ENCODE data around the gene NCKIPSD.

The NCKIPSD gene

DNA sequence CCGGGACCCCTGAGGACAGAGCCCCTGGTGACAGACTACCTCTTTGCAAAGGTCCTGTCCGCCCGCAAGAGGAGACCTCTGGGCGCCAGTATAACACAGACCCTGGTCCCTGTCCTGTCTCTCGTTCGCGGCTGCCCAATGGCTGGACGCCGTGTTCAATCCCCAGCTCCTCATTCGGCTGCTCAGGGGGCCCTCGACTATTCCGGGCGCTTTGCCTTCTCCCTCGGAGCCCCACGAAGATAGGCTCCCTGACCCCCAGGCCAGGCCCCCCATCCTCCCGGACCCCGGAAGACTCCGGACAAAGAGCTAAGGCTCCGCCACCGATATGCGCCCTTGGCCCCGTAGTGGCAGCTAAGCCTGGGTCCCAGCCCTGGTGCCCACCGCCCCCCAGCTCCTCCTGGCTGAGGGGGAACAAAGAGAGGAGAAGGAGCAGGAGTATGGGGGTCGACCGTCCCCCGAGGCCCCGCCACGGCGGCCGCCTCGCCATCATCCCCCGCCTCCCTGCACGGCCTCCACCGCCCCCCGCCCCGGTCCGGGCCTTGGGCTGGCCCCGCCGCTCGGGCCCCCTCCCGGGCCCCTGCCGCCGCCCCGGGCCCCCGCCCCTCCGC lies 23.5 kb downstream of the NCKIPSD start:
- no peaks in the 10 kb centered on the region for H3K27me3 ChIP-seq (ENCODE audit: insufficient read depth, low read length, poor library complexity)
- H3K9me3 ChIP-seq (ENCODE audit: insufficient read depth, low read length, severe bottlenecking), result no peaks in the 10 kb centered on the region
- DNase-seq, result no peak
- no peak overlapping the region for H3K9ac ChIP-seq (ENCODE audit: low read depth, low read length)
- H3K27ac ChIP-seq (ENCODE audit: low read length), result no peak overlapping the region
- no peak overlapping the region for H3K4me3 ChIP-seq (ENCODE audit: low read depth in 1 of 2, low read length in 2 of 2)
- H3K79me2 ChIP-seq (ENCODE audit: insufficient read depth, low read length), result no peaks in the 10 kb centered on the region
- ATAC-seq (ENCODE audit: insufficient read depth, low read depth), result no peak
- H4K20me1 ChIP-seq (ENCODE audit: insufficient read depth, low read length), result no peaks in the 10 kb centered on the region
- peaks cover 5% of the 10 kb centered on the region; the same call in 1 of the 2 replicates for H3K36me3 ChIP-seq (ENCODE audit: insufficient read depth, low read length)
- TF ChIP-seq, protein P1, sequence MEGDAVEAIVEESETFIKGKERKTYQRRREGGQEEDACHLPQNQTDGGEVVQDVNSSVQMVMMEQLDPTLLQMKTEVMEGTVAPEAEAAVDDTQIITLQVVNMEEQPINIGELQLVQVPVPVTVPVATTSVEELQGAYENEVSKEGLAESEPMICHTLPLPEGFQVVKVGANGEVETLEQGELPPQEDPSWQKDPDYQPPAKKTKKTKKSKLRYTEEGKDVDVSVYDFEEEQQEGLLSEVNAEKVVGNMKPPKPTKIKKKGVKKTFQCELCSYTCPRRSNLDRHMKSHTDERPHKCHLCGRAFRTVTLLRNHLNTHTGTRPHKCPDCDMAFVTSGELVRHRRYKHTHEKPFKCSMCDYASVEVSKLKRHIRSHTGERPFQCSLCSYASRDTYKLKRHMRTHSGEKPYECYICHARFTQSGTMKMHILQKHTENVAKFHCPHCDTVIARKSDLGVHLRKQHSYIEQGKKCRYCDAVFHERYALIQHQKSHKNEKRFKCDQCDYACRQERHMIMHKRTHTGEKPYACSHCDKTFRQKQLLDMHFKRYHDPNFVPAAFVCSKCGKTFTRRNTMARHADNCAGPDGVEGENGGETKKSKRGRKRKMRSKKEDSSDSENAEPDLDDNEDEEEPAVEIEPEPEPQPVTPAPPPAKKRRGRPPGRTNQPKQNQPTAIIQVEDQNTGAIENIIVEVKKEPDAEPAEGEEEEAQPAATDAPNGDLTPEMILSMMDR (IDR thresholded peaks at IDR 0.05; ENCODE audit: borderline replicate concordance, extremely low read depth, low read length, poor library complexity, severe bottlenecking), result no peak
- TF ChIP-seq EZH2 (IDR thresholded peaks at IDR 0.05; ENCODE audit: borderline replicate concordance, low read depth, low read length, severe bottlenecking), result no peak
- no peak overlapping the region for H2AFZ ChIP-seq (ENCODE audit: low read depth, low read length)
- no peaks in the 10 kb centered on the region for H3K4me1 ChIP-seq (ENCODE audit: insufficient read depth, low read length)
- H3K4me2 ChIP-seq (ENCODE audit: insufficient read depth, low read length), result no peak overlapping the region

DNA sequence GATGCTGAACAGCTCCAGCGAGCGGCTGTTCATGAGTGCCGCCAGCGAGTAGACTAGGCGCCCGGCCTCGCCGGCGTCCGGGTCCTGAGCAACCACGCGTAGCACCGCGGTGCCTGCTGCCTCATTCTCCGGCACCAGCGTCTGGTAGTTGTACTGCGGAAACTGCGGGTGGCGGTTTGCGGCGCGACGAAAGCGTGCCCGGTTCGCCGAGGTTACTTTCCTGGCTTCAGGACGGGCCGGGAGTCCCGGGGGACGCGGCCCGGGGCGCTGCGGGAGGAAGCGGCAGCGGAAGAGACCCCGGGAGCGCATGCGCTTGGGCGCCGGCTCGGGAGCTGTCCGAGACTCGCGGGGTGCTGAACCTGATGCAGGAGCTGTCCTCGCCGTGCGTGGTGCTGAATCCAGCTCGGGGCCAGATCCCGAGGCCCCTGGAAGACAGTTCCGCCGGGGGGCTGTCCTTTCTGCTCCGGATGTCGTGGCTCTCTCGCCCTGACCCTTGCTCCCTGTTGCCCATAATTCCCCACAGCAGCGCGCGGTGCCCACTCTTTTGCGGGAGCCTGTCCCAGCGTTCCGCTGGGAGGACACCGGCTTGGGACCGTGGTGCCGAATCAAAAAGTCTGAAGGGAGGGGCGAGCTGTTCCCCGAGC lies 24.1 kb downstream of the NCKIPSD start:
- no peaks in the 10 kb centered on the region for H3K79me2 ChIP-seq (ENCODE audit: insufficient read depth, low read length)
- no peaks in the 10 kb centered on the region for H3K27me3 ChIP-seq (ENCODE audit: insufficient read depth, low read length, poor library complexity)
- no peaks in the 10 kb centered on the region for H3K4me1 ChIP-seq (ENCODE audit: insufficient read depth, low read length)
- no peaks in the 10 kb centered on the region for H4K20me1 ChIP-seq (ENCODE audit: insufficient read depth, low read length)
- DNase-seq (peak; percentile 64), ATAC-seq (ENCODE audit: insufficient read depth, low read depth) (peak; percentile 70)
- H3K9me3 ChIP-seq (ENCODE audit: insufficient read depth, low read length, severe bottlenecking), result no peaks in the 10 kb centered on the region
- no peak overlapping the region for H3K27ac ChIP-seq (ENCODE audit: low read length)
- H3K4me3 ChIP-seq (ENCODE audit: low read depth in 1 of 2, low read length in 2 of 2), result no peak overlapping the region
- no peak overlapping the region for H3K4me2 ChIP-seq (ENCODE audit: insufficient read depth, low read length)
- TF ChIP-seq EZH2 (IDR thresholded peaks at IDR 0.05; ENCODE audit: borderline replicate concordance, low read depth, low read length, severe bottlenecking), result no peak
- TF ChIP-seq, protein P1 (IDR thresholded peaks at IDR 0.05; ENCODE audit: borderline replicate concordance, extremely low read depth, low read length, poor library complexity, severe bottlenecking), result no peak
- peaks cover 5% of the 10 kb centered on the region; the same call in 1 of the 2 replicates for H3K36me3 ChIP-seq (ENCODE audit: insufficient read depth, low read length)
- H3K9ac ChIP-seq (ENCODE audit: low read depth, low read length), result no peak overlapping the region
- H2AFZ ChIP-seq (ENCODE audit: low read depth, low read length), result no peak overlapping the region

DNA sequence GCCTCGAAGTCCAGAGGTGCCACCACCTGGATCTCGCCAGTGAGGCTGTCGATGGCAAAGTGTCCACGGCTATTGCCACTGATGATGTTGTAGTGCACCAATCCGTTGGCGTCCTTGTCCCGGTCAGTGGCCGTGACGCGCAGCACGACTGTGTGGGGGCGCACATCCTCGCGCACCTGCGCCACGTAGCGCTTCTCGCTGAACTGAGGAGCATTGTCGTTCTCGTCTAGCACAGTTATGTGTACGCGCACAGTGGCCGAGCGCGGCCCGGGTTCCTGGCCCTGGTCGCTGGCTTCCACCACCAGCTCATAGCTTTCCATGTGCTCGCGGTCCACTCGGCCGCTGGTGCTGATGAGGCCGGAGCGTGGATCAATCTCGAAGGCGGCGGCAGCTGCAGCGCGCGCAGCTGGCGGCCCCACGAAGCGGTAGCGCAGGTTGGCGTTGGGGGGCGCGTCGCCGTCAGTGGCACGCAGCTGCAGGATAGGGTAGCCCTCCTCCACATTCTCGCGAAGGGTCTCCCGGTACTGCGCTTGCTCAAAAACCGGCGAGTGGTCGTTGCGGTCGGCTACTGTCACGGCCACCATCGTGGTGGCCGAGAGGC lies 24.8 kb downstream of the NCKIPSD start:
- no peak overlapping the region for H3K9ac ChIP-seq (ENCODE audit: low read depth, low read length)
- TF ChIP-seq, protein P1 (IDR thresholded peaks at IDR 0.05; ENCODE audit: borderline replicate concordance, extremely low read depth, low read length, poor library complexity, severe bottlenecking), result no peak
- no peak for TF ChIP-seq EZH2 (IDR thresholded peaks at IDR 0.05; ENCODE audit: borderline replicate concordance, low read depth, low read length, severe bottlenecking)
- H3K4me2 ChIP-seq (ENCODE audit: insufficient read depth, low read length), result no peak overlapping the region
- ATAC-seq (ENCODE audit: insufficient read depth, low read depth) (no peak), DNase-seq (no peak)
- no peaks in the 10 kb centered on the region for H3K4me1 ChIP-seq (ENCODE audit: insufficient read depth, low read length)
- H4K20me1 ChIP-seq (ENCODE audit: insufficient read depth, low read length), result no peaks in the 10 kb centered on the region
- peaks cover 5% of the 10 kb centered on the region; the same call in 1 of the 2 replicates for H3K36me3 ChIP-seq (ENCODE audit: insufficient read depth, low read length)
- no peak overlapping the region for H3K27ac ChIP-seq (ENCODE audit: low read length)
- no peaks in the 10 kb centered on the region for H3K79me2 ChIP-seq (ENCODE audit: insufficient read depth, low read length)
- H2AFZ ChIP-seq (ENCODE audit: low read depth, low read length), result no peak overlapping the region
- H3K9me3 ChIP-seq (ENCODE audit: insufficient read depth, low read length, severe bottlenecking), result no peaks in the 10 kb centered on the region
- no peaks in the 10 kb centered on the region for H3K27me3 ChIP-seq (ENCODE audit: insufficient read depth, low read length, poor library complexity)
- H3K4me3 ChIP-seq (ENCODE audit: low read depth in 1 of 2, low read length in 2 of 2), result no peak overlapping the region
